PC-9 (cell line): ENCODE results near the gene HSDL1.

Source experiments
- CTCF ChIP-seq: fragments of 200-600 bp; sonication (generic); conservative IDR thresholded peaks from 2 replicates; pipeline ENCODE4 v1.6.1; 2017; ENCODE audit warnings: mixed run types, antibody characterized with exemption, mild to moderate bottlenecking, moderate library complexity
- EZH2 ChIP-seq: fragments of 200-600 bp; sonication (generic); IDR thresholded peaks from 2 replicates; pipeline ENCODE4 v1.8.0; 2017; ENCODE audit warnings: antibody characterized with exemption, low read depth

- no peak for TF ChIP-seq CTCF
- TF ChIP-seq EZH2 = no peak
These were observed 54.8 kb downstream of the HSDL1 start for GRCh38 chr16:84090211-84090610.
